ENCODE measurements around the gene COMMD3.

COMMD3 gene

GRCh38 chr10:22319547-22319979 is 3.4 kb downstream of the COMMD3 start:
- peak overlapping the region; percentile 41 for H3K4me3 ChIP-seq (ENCODE audit: insufficient read depth, low read depth, low read length, poor library complexity, severe bottlenecking)
- no peak overlapping the region for H3K27ac ChIP-seq (ENCODE audit: insufficient read depth, low read length, poor library complexity, severe bottlenecking)
- no peak for DNase-seq
- H3K27me3 ChIP-seq (replicated peaks; ENCODE audit: control insufficient read depth, insufficient read depth, low read length, poor library complexity, severe bottlenecking) = peaks cover 15% of the 10 kb centered on the region
- peaks cover 15% of the 10 kb centered on the region for H3K4me1 ChIP-seq (ENCODE audit: control insufficient read depth, insufficient read depth, low read length, poor library complexity, severe bottlenecking)
- no peaks in the 10 kb centered on the region for H3K9me3 ChIP-seq (ENCODE audit: control insufficient read depth, low read length)
- no peaks in the 10 kb centered on the region for H3K36me3 ChIP-seq (ENCODE audit: control insufficient read depth, insufficient read depth, low read length)

- Histone ChIP-seq H3K27ac (ENCODE audit: insufficient read depth, low read length, poor library complexity, severe bottlenecking) (peak overlapping the region; percentile 27), H3K9me3 (ENCODE audit: control insufficient read depth, low read length) (no peaks in the 10 kb centered on the region), H3K27me3 (replicated peaks; ENCODE audit: control insufficient read depth, insufficient read depth, low read length, poor library complexity, severe bottlenecking) (peaks cover 15% of the 10 kb centered on the region), H3K4me1 (ENCODE audit: control insufficient read depth, insufficient read depth, low read length, poor library complexity, severe bottlenecking) (peaks cover 16% of the 10 kb centered on the region), H3K4me3 (ENCODE audit: insufficient read depth, low read depth, low read length, poor library complexity, severe bottlenecking) (peak overlapping the region; percentile 41), H3K36me3 (ENCODE audit: control insufficient read depth, insufficient read depth, low read length) (no peaks in the 10 kb centered on the region)
- no peak for DNase-seq
Measured at GRCh38 chr10:22319980-22320558, 3.9 kb downstream of the COMMD3 start.

- Histone ChIP-seq H3K4me1 (ENCODE audit: control insufficient read depth, insufficient read depth, low read length, poor library complexity, severe bottlenecking) (peaks cover 16% of the 10 kb centered on the region), H3K9me3 (ENCODE audit: control insufficient read depth, low read length) (no peaks in the 10 kb centered on the region), H3K27ac (ENCODE audit: insufficient read depth, low read length, poor library complexity, severe bottlenecking) (peak within 1 kb of the TSS; percentile 77), H3K36me3 (ENCODE audit: control insufficient read depth, insufficient read depth, low read length) (no peaks in the 10 kb centered on the region), H3K27me3 (replicated peaks; ENCODE audit: control insufficient read depth, insufficient read depth, low read length, poor library complexity, severe bottlenecking) (peaks cover 15% of the 10 kb centered on the region), H3K4me3 (ENCODE audit: insufficient read depth, low read depth, low read length, poor library complexity, severe bottlenecking) (peak within 1 kb of the TSS; percentile 95)
- DNase-seq = peak; percentile 56 to 63 (median 59)
Measured at GRCh38 chr10:22320591-22321155, 4.5 kb downstream of the COMMD3 start, which contains the start of gene BMI1. TSS of gene BMI1 (plus strand) at chr10:22321099. CDS start at chr10:22326450, 5,351 bp downstream.

- H3K27ac ChIP-seq (ENCODE audit: insufficient read depth, low read length, poor library complexity, severe bottlenecking) = peak overlapping the region; percentile 77
- H3K36me3 ChIP-seq (ENCODE audit: control insufficient read depth, insufficient read depth, low read length) = no peaks in the 10 kb centered on the region
- peaks cover 19% of the 10 kb centered on the region for H3K4me1 ChIP-seq (ENCODE audit: control insufficient read depth, insufficient read depth, low read length, poor library complexity, severe bottlenecking)
- H3K9me3 ChIP-seq (ENCODE audit: control insufficient read depth, low read length) = no peaks in the 10 kb centered on the region
- peaks cover 15% of the 10 kb centered on the region for H3K27me3 ChIP-seq (replicated peaks; ENCODE audit: control insufficient read depth, insufficient read depth, low read length, poor library complexity, severe bottlenecking)
- H3K4me3 ChIP-seq (ENCODE audit: insufficient read depth, low read depth, low read length, poor library complexity, severe bottlenecking) = peak overlapping the region; percentile 95
- DNase-seq = peak; percentile 47 to 49 (median 47)
Measured at GRCh38 chr10:22321156-22321923, 5.2 kb downstream of the COMMD3 start.

GRCh38 chr10:22321924-22322640 is 5.9 kb downstream of the COMMD3 start:
- Histone ChIP-seq H3K4me3 (ENCODE audit: insufficient read depth, low read depth, low read length, poor library complexity, severe bottlenecking) (peak overlapping the region; percentile 66), H3K27me3 (replicated peaks; ENCODE audit: control insufficient read depth, insufficient read depth, low read length, poor library complexity, severe bottlenecking) (peaks cover 15% of the 10 kb centered on the region), H3K9me3 (ENCODE audit: control insufficient read depth, low read length) (no peaks in the 10 kb centered on the region), H3K4me1 (ENCODE audit: control insufficient read depth, insufficient read depth, low read length, poor library complexity, severe bottlenecking) (peaks cover 21% of the 10 kb centered on the region), H3K27ac (ENCODE audit: insufficient read depth, low read length, poor library complexity, severe bottlenecking) (peak overlapping the region; percentile 49), H3K36me3 (ENCODE audit: control insufficient read depth, insufficient read depth, low read length) (no peaks in the 10 kb centered on the region)
- DNase-seq = peak in 1 of 3 donors; percentile 5

DNA sequence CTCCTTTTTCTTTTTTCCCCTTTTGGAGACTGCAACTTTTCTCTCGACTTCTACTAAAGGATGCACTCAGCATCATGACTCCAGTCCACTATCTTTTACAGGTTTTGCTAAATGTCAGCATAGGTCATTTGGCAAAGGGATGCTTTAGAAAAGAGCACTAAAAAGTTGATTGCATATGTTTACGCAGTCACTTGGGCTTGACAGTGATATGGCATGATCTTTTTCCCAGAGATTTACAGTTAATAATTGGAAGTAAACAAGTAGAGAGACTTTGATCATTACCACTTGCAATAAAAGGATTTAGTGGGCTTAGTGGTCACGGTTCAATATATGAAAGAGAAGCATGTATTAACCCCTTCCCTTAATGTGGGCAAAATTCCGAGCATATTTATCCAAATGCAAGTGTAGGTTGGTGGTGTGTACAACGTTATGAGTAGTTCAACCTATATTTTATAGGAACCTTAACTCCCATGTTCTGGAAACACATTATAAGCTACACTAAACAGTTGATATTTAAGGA is 6.5 kb downstream of the COMMD3 start:
- Histone ChIP-seq H3K4me3 (ENCODE audit: insufficient read depth, low read depth, low read length, poor library complexity, severe bottlenecking) (peak overlapping the region; percentile 66), H3K4me1 (ENCODE audit: control insufficient read depth, insufficient read depth, low read length, poor library complexity, severe bottlenecking) (peaks cover 21% of the 10 kb centered on the region), H3K36me3 (ENCODE audit: control insufficient read depth, insufficient read depth, low read length) (no peaks in the 10 kb centered on the region), H3K27me3 (replicated peaks; ENCODE audit: control insufficient read depth, insufficient read depth, low read length, poor library complexity, severe bottlenecking) (peaks cover 15% of the 10 kb centered on the region), H3K27ac (ENCODE audit: insufficient read depth, low read length, poor library complexity, severe bottlenecking) (no peak overlapping the region), H3K9me3 (ENCODE audit: control insufficient read depth, low read length) (no peaks in the 10 kb centered on the region)
- no peak for DNase-seq

DNA sequence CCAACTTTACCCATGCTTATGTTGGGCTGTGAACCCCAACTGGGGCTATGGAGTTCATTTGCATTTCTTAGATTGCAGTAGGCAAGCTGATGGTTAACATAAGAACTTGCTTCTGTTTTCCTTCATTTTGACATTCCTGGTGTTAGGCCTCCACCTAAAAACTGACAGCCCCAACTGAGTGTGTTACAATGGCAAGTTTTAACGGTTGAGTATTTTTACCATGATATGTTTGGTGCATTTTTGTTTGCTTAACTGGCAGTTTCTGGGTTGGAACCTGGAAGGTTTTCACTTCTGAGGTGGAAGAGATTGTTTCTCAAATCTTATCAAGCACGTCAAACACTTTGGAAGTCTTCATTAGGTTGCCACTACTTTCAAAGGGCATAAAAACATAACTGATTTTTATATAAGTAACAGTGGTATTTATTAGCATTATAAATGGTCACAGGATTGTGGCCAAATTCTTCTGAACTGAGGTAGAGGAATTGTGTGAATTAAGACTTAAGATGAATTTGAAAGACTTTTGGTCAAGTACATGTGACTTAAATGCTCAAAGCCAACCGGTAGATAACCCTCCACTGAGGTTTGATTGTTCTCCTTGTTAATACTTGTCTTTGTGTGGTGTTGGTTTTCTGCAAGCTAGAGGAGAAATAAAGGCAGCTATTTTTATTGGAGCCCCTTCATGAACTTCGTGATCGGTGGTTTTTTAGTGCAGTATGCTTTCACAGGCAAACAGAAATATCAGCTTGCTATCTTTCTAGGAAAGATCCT is 7.5 kb downstream of the COMMD3 start:
- DNase-seq = no peak
- H3K4me1 ChIP-seq (ENCODE audit: control insufficient read depth, insufficient read depth, low read length, poor library complexity, severe bottlenecking) = peaks cover 21% of the 10 kb centered on the region
- H3K9me3 ChIP-seq (ENCODE audit: control insufficient read depth, low read length) = no peaks in the 10 kb centered on the region
- H3K27me3 ChIP-seq (replicated peaks; ENCODE audit: control insufficient read depth, insufficient read depth, low read length, poor library complexity, severe bottlenecking) = peaks cover 13% of the 10 kb centered on the region
- no peak overlapping the region for H3K27ac ChIP-seq (ENCODE audit: insufficient read depth, low read length, poor library complexity, severe bottlenecking)
- peaks cover 3% of the 10 kb centered on the region for H3K36me3 ChIP-seq (ENCODE audit: control insufficient read depth, insufficient read depth, low read length)
- no peak overlapping the region for H3K4me3 ChIP-seq (ENCODE audit: insufficient read depth, low read depth, low read length, poor library complexity, severe bottlenecking)

DNA sequence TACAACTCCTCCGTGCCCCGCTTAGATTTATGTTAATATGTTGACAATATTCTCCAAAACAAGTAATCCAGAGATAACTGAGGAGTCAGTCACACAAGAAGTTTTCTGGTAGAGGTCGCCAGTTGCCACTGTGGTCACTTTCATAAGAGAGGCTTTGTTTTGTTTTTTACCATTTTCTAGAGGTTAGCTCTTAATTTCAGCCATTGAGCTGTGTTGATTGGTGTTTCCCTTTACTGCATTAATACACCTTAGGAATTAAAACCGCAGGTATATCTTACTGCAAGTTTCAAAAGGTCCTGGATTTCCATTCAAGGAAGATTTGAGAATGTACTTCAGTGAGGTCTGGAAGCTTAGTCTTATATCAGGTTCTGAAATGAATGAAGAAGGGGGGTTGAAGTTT is 8.2 kb downstream of the COMMD3 start:
- no peak for DNase-seq
- Histone ChIP-seq H3K27me3 (replicated peaks; ENCODE audit: control insufficient read depth, insufficient read depth, low read length, poor library complexity, severe bottlenecking) (peaks cover 10% of the 10 kb centered on the region), H3K36me3 (ENCODE audit: control insufficient read depth, insufficient read depth, low read length) (peaks cover 10% of the 10 kb centered on the region), H3K4me1 (ENCODE audit: control insufficient read depth, insufficient read depth, low read length, poor library complexity, severe bottlenecking) (peaks cover 21% of the 10 kb centered on the region), H3K4me3 (ENCODE audit: insufficient read depth, low read depth, low read length, poor library complexity, severe bottlenecking) (peak overlapping the region; percentile 65), H3K27ac (ENCODE audit: insufficient read depth, low read length, poor library complexity, severe bottlenecking) (peak overlapping the region; percentile 49), H3K9me3 (ENCODE audit: control insufficient read depth, low read length) (no peaks in the 10 kb centered on the region)

DNA sequence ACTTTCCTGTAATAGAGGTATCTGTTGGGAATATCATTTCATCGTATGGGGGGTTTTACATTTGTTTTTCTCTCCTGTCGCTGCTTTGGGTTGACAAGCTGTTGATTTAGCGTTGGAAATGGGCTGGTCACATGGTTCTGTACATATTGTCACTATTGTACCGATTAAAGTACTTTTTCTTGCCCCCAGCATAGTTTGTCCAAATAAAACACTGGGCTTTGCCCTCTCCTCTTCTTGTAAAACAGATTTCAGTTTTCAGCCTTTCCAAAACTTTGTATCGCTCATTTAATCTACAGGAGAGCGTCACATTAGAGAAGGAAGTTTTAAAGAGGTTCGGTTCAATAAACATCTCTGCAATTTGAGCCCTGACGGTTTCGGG is 8.7 kb downstream of the COMMD3 start:
- Histone ChIP-seq H3K4me3 (ENCODE audit: insufficient read depth, low read depth, low read length, poor library complexity, severe bottlenecking) (peak overlapping the region; percentile 65), H3K27me3 (replicated peaks; ENCODE audit: control insufficient read depth, insufficient read depth, low read length, poor library complexity, severe bottlenecking) (peaks cover 10% of the 10 kb centered on the region), H3K36me3 (ENCODE audit: control insufficient read depth, insufficient read depth, low read length) (peaks cover 13% of the 10 kb centered on the region), H3K27ac (ENCODE audit: insufficient read depth, low read length, poor library complexity, severe bottlenecking) (peak overlapping the region; percentile 49), H3K9me3 (ENCODE audit: control insufficient read depth, low read length) (no peaks in the 10 kb centered on the region), H3K4me1 (ENCODE audit: control insufficient read depth, insufficient read depth, low read length, poor library complexity, severe bottlenecking) (peaks cover 20% of the 10 kb centered on the region)
- DNase-seq = no peak

Measured in effector memory CD4-positive, alpha-beta T cell (primary cell).